LHCN-M2 (cell line): ENCODE data around the gene NRIP1. TPM values are rescaled to one million over a fixed set of nuclear protein-coding genes. Genes with fewer than 3 reads are reported as not detected.

Experiments used
- DNase-seq: peaks from one replicate; pipeline ENCODE4 v3.0.0-alpha.2; 2012; ENCODE audit warnings: low read depth
- total RNA-seq: library from RNA; depleted of rRNA; stranded (reverse); fragments of >200 nt; gene quantifications from 2 replicates; pipeline ENCODE4 v1.2.3, GENCODE V29; 2014

The NRIP1 gene
- total RNA-seq, 1 experiment from 2014 or later: 25.7 TPM

- DNase-seq: no peak
Measured at GRCh38 chr21:15066123-15066575, 1.3 kb upstream of the NRIP1 start.

GRCh38 chr21:15065392-15066122 is 757 bp upstream of the NRIP1 start:
- DNase-seq: peak; percentile 87

- DNase-seq: peak; percentile 50
Measured at GRCh38 chr21:15063814-15064575, 805 bp downstream of the NRIP1 start.

- DNase-seq: peak; percentile 26
Measured at GRCh38 chr21:15063081-15063813, 1.6 kb downstream of the NRIP1 start.

GRCh38 chr21:15062606-15062965 is 2.2 kb downstream of the NRIP1 start:
- peak; percentile 50 for DNase-seq

GRCh38 chr21:15061747-15062605 is 2.8 kb downstream of the NRIP1 start:
- DNase-seq: no peak

- DNase-seq: no peak
Measured at GRCh38 chr21:15061279-15061678, 3.5 kb downstream of the NRIP1 start.

GRCh38 chr21:15060543-15061175 is 4.1 kb downstream of the NRIP1 start:
- DNase-seq: no peak

GRCh38 chr21:15059397-15059796 is 5.4 kb downstream of the NRIP1 start:
- no peak for DNase-seq

- DNase-seq: peak; percentile 82
Measured at GRCh38 chr21:15058854-15059263, 5.9 kb downstream of the NRIP1 start.

- no peak for DNase-seq
Measured at GRCh38 chr21:15057285-15057684, 7.5 kb downstream of the NRIP1 start.

GRCh38 chr21:15054606-15055239 is 10.1 kb downstream of the NRIP1 start:
- DNase-seq: no peak

GRCh38 chr21:15054089-15054488 is 10.7 kb downstream of the NRIP1 start:
- DNase-seq: no peak

GRCh38 chr21:15053500-15053899 is 11.3 kb downstream of the NRIP1 start:
- DNase-seq: no peak

GRCh38 chr21:15052459-15052763 is 12.4 kb downstream of the NRIP1 start:
- no peak for DNase-seq

GRCh38 chr21:15051644-15052458 is 12.9 kb downstream of the NRIP1 start:
- no peak for DNase-seq

- no peak for DNase-seq
Measured at GRCh38 chr21:15050568-15051377, 14.0 kb downstream of the NRIP1 start.

- DNase-seq: no peak
Measured at GRCh38 chr21:15045017-15045416, 19.8 kb downstream of the NRIP1 start.

GRCh38 chr21:15042531-15042930 is 22.3 kb downstream of the NRIP1 start:
- no peak for DNase-seq
